ENCODE data around the gene USP17L10. TPM values are rescaled to one million over a fixed set of nuclear protein-coding genes. Genes with fewer than 3 reads are reported as not detected.
"Not testable (repeated sequence)": the region's sequence is repeated elsewhere in the genome, so short reads cannot be mapped to it uniquely, and the experiment has no call there.

USP17L10 gene
- total and polyA plus RNA-seq, 10 donors: not detected

DNA sequence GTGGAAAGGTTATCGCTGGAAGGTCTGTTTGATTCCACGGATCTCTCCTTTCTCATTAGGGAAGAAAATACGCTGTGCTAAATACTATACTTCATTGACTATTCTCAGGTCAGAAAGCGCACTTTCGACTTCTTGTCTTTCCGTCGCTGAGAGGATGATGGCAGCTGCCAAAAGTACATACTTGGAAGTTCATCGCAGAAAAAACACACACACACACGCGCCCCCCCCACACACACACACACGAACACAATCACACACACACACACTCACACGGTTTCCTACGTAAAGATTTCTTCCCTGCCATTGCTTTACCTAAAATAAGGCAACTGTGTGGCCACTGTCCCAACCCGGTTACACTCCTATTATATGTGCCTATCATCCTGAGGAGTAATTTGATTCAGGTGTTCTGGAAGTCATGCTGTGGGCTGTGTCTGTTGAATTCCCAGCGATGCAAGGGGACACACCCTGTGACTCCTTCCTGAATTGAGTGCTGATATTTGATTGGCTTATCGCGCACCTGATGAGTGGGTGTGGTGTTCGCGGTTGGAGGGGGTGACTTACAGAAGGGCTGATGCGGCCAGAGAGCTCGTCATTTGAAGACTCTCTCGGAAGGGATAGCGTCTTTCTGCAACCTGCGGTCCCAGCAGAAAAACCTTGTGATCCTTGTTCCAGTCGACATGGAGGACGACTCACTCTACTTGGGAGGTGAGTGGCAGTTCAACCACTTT, 37.7 kb downstream of the USP17L10 start, which contains the start of gene USP17L18:
TSS of gene USP17L18 (plus strand) at position 678 of the 728 bp plus-strand sequence. CDS start at position 678, 0 bp downstream.
- peak; percentile 72 for DNase-seq
- H3K36me3 ChIP-seq; H3K27ac ChIP-seq; H3K4me1 ChIP-seq; intact Hi-C loops (cut with DNase I; ENCODE audit: low total_unique reads); H3K27me3 ChIP-seq (replicated peaks in 1 of 7); H3K9me3 ChIP-seq; H3K4me3 ChIP-seq: not testable (repeated sequence)
- 81 to 96% (median 94%) methylated on average over 11 to 21 of the region's 26 CpGs for WGBS, 5 donors

DNA sequence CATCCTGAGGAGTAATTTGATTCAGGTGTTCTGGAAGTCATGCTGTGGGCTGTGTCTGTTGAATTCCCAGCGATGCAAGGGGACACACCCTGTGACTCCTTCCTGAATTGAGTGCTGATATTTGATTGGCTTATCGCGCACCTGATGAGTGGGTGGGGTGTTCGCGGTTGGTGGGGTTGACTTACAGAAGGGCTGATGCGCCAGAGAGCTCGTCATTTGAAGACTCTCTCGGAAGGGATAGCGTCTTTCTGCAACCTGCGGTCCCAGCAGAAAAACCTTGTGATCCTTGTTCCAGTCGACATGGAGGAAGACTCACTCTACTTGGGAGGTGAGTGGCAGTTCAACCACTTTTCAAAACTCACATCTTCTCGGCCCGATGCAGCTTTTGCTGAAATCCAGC, 42.6 kb downstream of the USP17L10 start, which contains the start of gene USP17L19:
TSS of gene USP17L19 (plus strand) at position 301 of the 400 bp plus-strand sequence. CDS start at position 301, 0 bp downstream.
- H3K36me3 ChIP-seq; H3K27me3 ChIP-seq (replicated peaks in 1 of 7); H3K27ac ChIP-seq; H3K9me3 ChIP-seq; DNase-seq; H3K4me1 ChIP-seq; intact Hi-C loops (cut with DNase I; ENCODE audit: low total_unique reads); H3K4me3 ChIP-seq: not testable (repeated sequence)
- WGBS, 5 donors: no CpG with 5 or more reads among the region's 13 CpGs

DNA sequence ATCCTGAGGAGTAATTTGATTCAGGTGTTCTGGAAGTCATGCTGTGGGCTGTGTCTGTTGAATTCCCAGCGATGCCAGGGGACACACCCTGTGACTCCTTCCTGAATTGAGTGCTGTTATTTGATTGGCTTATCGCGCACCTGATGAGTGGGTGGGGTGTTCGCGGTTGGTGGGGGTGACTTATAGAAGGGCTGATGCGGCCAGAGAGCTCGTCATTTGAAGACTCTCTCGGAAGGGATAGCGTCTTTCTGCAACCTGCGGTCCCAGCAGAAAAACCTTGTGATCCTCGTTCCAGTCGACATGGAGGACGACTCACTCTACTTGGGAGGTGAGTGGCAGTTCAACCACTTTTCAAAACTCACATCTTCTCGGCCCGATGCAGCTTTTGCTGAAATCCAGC, 47.4 kb downstream of the USP17L10 start, which contains the start of gene USP17L20:
TSS of gene USP17L20 (plus strand) at position 301 of the 400 bp plus-strand sequence. CDS start at position 301, 0 bp downstream.
- H3K27ac ChIP-seq; intact Hi-C loops (cut with DNase I; ENCODE audit: low total_unique reads); H3K27me3 ChIP-seq (replicated peaks in 1 of 7); H3K4me3 ChIP-seq; H3K36me3 ChIP-seq; H3K9me3 ChIP-seq; DNase-seq; H3K4me1 ChIP-seq: not testable (repeated sequence)
- WGBS, 5 donors: no CpG with 5 or more reads among the region's 15 CpGs

Other genes with a start within 250 kb of the USP17L10 start
- not detected for gene FAM90A26, start 40.2 kb upstream of the USP17L10 start, total RNA-seq
- not detected for gene FAM90A26, start 40.2 kb upstream of the USP17L10 start, polyA plus RNA-seq
- gene USP17L11, start 4.7 kb downstream of the USP17L10 start, total RNA-seq: not detected
- not detected for gene USP17L11, start 4.7 kb downstream of the USP17L10 start, polyA plus RNA-seq
- not detected for gene USP17L12, start 9.5 kb downstream of the USP17L10 start, total RNA-seq
- not detected for gene USP17L12, start 9.5 kb downstream of the USP17L10 start, polyA plus RNA-seq
- gene USP17L13, start 14.2 kb downstream of the USP17L10 start, total RNA-seq: not detected
- gene USP17L13, start 14.2 kb downstream of the USP17L10 start, polyA plus RNA-seq: not detected
- gene USP17L15, start 23.7 kb downstream of the USP17L10 start, total RNA-seq: not detected
- not detected for gene USP17L15, start 23.7 kb downstream of the USP17L10 start, polyA plus RNA-seq
- gene USP17L17, start 33.2 kb downstream of the USP17L10 start, total RNA-seq: not detected
- not detected for gene USP17L17, start 33.2 kb downstream of the USP17L10 start, polyA plus RNA-seq
- gene USP17L18, start 38.0 kb downstream of the USP17L10 start, total RNA-seq: not detected
- not detected for gene USP17L18, start 38.0 kb downstream of the USP17L10 start, polyA plus RNA-seq
- gene USP17L19, start 42.7 kb downstream of the USP17L10 start, total RNA-seq: not detected
- gene USP17L19, start 42.7 kb downstream of the USP17L10 start, polyA plus RNA-seq: not detected
- not detected for gene USP17L20, start 47.5 kb downstream of the USP17L10 start, total RNA-seq
- gene USP17L20, start 47.5 kb downstream of the USP17L10 start, polyA plus RNA-seq: not detected
- gene USP17L21, start 52.2 kb downstream of the USP17L10 start, total RNA-seq: not detected
- gene USP17L21, start 52.2 kb downstream of the USP17L10 start, polyA plus RNA-seq: not detected
- not detected for gene USP17L22, start 57.0 kb downstream of the USP17L10 start, total RNA-seq
- not detected for gene USP17L22, start 57.0 kb downstream of the USP17L10 start, polyA plus RNA-seq
- not detected for gene USP17L24, start 114.5 kb downstream of the USP17L10 start, total RNA-seq
- gene USP17L24, start 114.5 kb downstream of the USP17L10 start, polyA plus RNA-seq: not detected
- gene USP17L25, start 119.3 kb downstream of the USP17L10 start, total RNA-seq: not detected
- not detected for gene USP17L25, start 119.3 kb downstream of the USP17L10 start, polyA plus RNA-seq
- gene USP17L26, start 124.0 kb downstream of the USP17L10 start, total RNA-seq: not detected
- gene USP17L26, start 124.0 kb downstream of the USP17L10 start, polyA plus RNA-seq: not detected
- not detected for gene USP17L5, start 128.7 kb downstream of the USP17L10 start, total RNA-seq
- gene USP17L5, start 128.7 kb downstream of the USP17L10 start, polyA plus RNA-seq: not detected
- gene USP17L27, start 133.5 kb downstream of the USP17L10 start, total RNA-seq: not detected
- not detected for gene USP17L27, start 133.5 kb downstream of the USP17L10 start, polyA plus RNA-seq
- gene USP17L28, start 138.2 kb downstream of the USP17L10 start, total RNA-seq: not detected
- not detected for gene USP17L28, start 138.2 kb downstream of the USP17L10 start, polyA plus RNA-seq
- gene USP17L29, start 143.0 kb downstream of the USP17L10 start, total RNA-seq: not detected
- not detected for gene USP17L29, start 143.0 kb downstream of the USP17L10 start, polyA plus RNA-seq
- gene USP17L30, start 152.5 kb downstream of the USP17L10 start, total RNA-seq: not detected
- gene USP17L30, start 152.5 kb downstream of the USP17L10 start, polyA plus RNA-seq: not detected
- gene DEFB131A, start 233.8 kb downstream of the USP17L10 start, total RNA-seq: not detected
- not detected for gene DEFB131A, start 233.8 kb downstream of the USP17L10 start, polyA plus RNA-seq

All from spleen (tissue), 11 donors.